ENCODE data around the gene FNBP1L.

The FNBP1L gene

GRCh38 chr1:93599479-93599878 is 151.6 kb downstream of the FNBP1L start:
- H3K4me3 ChIP-seq (ENCODE audit: low read length, poor library complexity, severe bottlenecking) = no peak overlapping the region
- H3K9me2 ChIP-seq (replicated peaks; ENCODE audit: low read depth, low read length) = no peaks in the 10 kb centered on the region
- no peaks in the 10 kb centered on the region for H3F3A ChIP-seq (ENCODE audit: low read depth)
- no peaks in the 10 kb centered on the region for H4K20me1 ChIP-seq (ENCODE audit: insufficient read depth, low read length, poor library complexity, severe bottlenecking)
- H3K9me3 ChIP-seq (ENCODE audit: insufficient read depth, low read depth, low read length) = no peaks in the 10 kb centered on the region
- no peak for TF ChIP-seq EZH2phosphoT487 (IDR thresholded peaks at IDR 0.05; ENCODE audit: borderline replicate concordance)
- TF ChIP-seq, protein P1, sequence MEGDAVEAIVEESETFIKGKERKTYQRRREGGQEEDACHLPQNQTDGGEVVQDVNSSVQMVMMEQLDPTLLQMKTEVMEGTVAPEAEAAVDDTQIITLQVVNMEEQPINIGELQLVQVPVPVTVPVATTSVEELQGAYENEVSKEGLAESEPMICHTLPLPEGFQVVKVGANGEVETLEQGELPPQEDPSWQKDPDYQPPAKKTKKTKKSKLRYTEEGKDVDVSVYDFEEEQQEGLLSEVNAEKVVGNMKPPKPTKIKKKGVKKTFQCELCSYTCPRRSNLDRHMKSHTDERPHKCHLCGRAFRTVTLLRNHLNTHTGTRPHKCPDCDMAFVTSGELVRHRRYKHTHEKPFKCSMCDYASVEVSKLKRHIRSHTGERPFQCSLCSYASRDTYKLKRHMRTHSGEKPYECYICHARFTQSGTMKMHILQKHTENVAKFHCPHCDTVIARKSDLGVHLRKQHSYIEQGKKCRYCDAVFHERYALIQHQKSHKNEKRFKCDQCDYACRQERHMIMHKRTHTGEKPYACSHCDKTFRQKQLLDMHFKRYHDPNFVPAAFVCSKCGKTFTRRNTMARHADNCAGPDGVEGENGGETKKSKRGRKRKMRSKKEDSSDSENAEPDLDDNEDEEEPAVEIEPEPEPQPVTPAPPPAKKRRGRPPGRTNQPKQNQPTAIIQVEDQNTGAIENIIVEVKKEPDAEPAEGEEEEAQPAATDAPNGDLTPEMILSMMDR (conservative IDR thresholded peaks at IDR 0.05; ENCODE audit: low read length) = no peak
- H3K79me2 ChIP-seq (ENCODE audit: insufficient read depth, low read length) = no peaks in the 10 kb centered on the region
- no peak overlapping the region for H2AFZ ChIP-seq (ENCODE audit: low read length)
- peaks cover 5% of the 10 kb centered on the region for H3K4me1 ChIP-seq (ENCODE audit: insufficient read depth, low read length, poor library complexity, severe bottlenecking)
- no peaks in the 10 kb centered on the region for H3K36me3 ChIP-seq (ENCODE audit: insufficient read depth, low read length)
- no peak overlapping the region for H3K9ac ChIP-seq (ENCODE audit: low read depth, low read length, poor library complexity, severe bottlenecking)
- H3K4me2 ChIP-seq (ENCODE audit: low read depth, low read length, poor library complexity, severe bottlenecking) = no peak overlapping the region
- no peaks in the 10 kb centered on the region for H3K27me3 ChIP-seq (ENCODE audit: insufficient read depth, low read length, poor library complexity, severe bottlenecking)

DNA sequence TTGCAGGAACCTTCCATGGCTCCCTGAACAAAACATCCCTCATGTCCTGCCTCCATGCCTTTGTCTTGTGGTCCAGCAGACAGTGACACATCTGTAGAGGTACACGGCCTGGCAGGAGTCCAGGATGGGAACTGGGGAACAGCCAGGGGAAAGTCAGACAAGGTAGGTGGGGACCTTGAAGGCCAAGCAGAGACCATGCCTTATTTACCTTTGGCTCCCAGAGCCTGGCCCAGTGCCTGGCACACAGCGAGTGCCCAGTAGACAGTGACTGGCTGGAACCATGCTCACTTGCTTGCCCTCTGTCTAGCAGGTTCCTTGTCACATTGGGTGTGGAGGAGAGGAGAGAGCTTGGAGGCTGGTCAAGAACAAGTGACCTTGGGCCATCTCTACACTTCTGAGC is 152.7 kb downstream of the FNBP1L start:
- Histone ChIP-seq H3K9ac (ENCODE audit: low read depth, low read length, poor library complexity, severe bottlenecking) (no peak overlapping the region), H3K79me2 (ENCODE audit: insufficient read depth, low read length) (no peaks in the 10 kb centered on the region), H3K27me3 (ENCODE audit: insufficient read depth, low read length, poor library complexity, severe bottlenecking) (no peaks in the 10 kb centered on the region), H3K9me2 (replicated peaks; ENCODE audit: low read depth, low read length) (no peaks in the 10 kb centered on the region), H3K9me3 (ENCODE audit: insufficient read depth, low read depth, low read length) (no peaks in the 10 kb centered on the region), H3K4me2 (ENCODE audit: low read depth, low read length, poor library complexity, severe bottlenecking) (no peak overlapping the region), H3K4me1 (ENCODE audit: insufficient read depth, low read length, poor library complexity, severe bottlenecking) (peaks cover 5% of the 10 kb centered on the region), H3F3A (ENCODE audit: low read depth) (no peaks in the 10 kb centered on the region), H3K4me3 (ENCODE audit: low read length, poor library complexity, severe bottlenecking) (no peak overlapping the region), H2AFZ (ENCODE audit: low read length) (no peak overlapping the region), H3K36me3 (ENCODE audit: insufficient read depth, low read length) (no peaks in the 10 kb centered on the region), H4K20me1 (ENCODE audit: insufficient read depth, low read length, poor library complexity, severe bottlenecking) (no peaks in the 10 kb centered on the region)
- TF ChIP-seq, protein P1 (conservative IDR thresholded peaks at IDR 0.05; ENCODE audit: low read length) = no peak
- TF ChIP-seq EZH2phosphoT487 (IDR thresholded peaks at IDR 0.05; ENCODE audit: borderline replicate concordance) = no peak

DNA sequence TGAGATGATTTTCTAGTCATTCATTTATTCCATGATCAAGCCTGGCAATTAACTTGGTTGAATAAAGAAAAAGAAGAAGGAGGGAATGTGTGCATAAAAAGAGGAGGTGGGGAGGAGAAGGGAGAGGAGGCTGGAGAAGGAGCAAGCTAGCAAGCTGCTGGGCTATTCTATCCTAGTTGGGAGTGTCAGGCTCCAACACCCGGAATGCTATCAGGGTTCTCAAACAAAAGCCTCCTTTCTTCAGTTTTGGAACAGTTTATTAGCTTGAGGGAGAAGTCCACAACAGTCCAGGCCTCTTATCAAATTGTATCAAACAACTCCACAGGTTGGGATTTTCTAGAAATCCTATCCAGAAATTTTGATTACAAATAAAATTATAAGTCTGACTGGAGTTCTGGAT is 153.8 kb downstream of the FNBP1L start:
- Histone ChIP-seq H3K27me3 (ENCODE audit: insufficient read depth, low read length, poor library complexity, severe bottlenecking) (no peaks in the 10 kb centered on the region), H3F3A (ENCODE audit: low read depth) (no peaks in the 10 kb centered on the region), H3K4me2 (ENCODE audit: low read depth, low read length, poor library complexity, severe bottlenecking) (no peak overlapping the region), H3K79me2 (ENCODE audit: insufficient read depth, low read length) (no peaks in the 10 kb centered on the region), H3K9me3 (ENCODE audit: insufficient read depth, low read depth, low read length) (no peaks in the 10 kb centered on the region), H2AFZ (ENCODE audit: low read length) (no peak overlapping the region), H3K9me2 (replicated peaks; ENCODE audit: low read depth, low read length) (no peaks in the 10 kb centered on the region), H3K9ac (ENCODE audit: low read depth, low read length, poor library complexity, severe bottlenecking) (no peak overlapping the region), H3K36me3 (ENCODE audit: insufficient read depth, low read length) (no peaks in the 10 kb centered on the region), H3K4me1 (ENCODE audit: insufficient read depth, low read length, poor library complexity, severe bottlenecking) (peaks cover 5% of the 10 kb centered on the region), H3K4me3 (ENCODE audit: low read length, poor library complexity, severe bottlenecking) (no peak overlapping the region), H4K20me1 (ENCODE audit: insufficient read depth, low read length, poor library complexity, severe bottlenecking) (no peaks in the 10 kb centered on the region)
- TF ChIP-seq, protein P1 (conservative IDR thresholded peaks at IDR 0.05; ENCODE audit: low read length) = no peak
- TF ChIP-seq EZH2phosphoT487 (IDR thresholded peaks at IDR 0.05; ENCODE audit: borderline replicate concordance) = no peak

Data from Loucy (cell line).